ENCODE measurements around the gene TRAF7. TPM values are rescaled to one million over a fixed set of nuclear protein-coding genes. Genes with fewer than 3 reads are reported as not detected.
"Not testable (repeated sequence)": the region's sequence is repeated elsewhere in the genome, so short reads cannot be mapped to it uniquely, and the experiment has no call there.

The TRAF7 gene
- total and polyA plus RNA-seq, 2 of the 8 experiments (the other 6 are each of a cell fraction or from before 2014, with no cell fraction given) = 96.8 to 148 TPM

DNA sequence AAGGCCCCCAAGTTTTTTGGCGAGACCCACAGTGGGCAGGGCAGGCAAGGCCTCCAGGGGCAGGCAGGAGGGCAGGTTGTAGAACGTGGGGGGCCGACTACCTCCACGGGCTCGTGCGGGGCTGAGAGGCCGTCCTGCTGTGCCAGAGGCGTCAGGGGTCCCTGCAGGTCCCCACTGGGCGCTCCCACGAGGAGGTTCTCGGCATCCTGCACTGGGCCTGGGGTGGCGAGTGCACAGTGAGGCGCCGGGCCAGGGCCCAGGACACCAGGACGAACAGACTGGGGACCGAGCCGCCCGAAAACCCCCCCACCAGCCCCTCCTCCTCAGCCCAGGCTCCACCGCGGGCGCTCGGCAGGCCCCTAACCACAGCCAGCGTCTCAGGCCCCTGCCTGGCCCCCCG is 39.2 kb upstream of the TRAF7 start:
- H2BK15ac ChIP-seq (ENCODE audit: low read length); H3K56ac ChIP-seq (replicated peaks; ENCODE audit: insufficient read length, low read depth, low read length); H3K79me2 ChIP-seq (ENCODE audit: control insufficient read depth in 1 of 2, insufficient read depth in 2 of 2, low read length in 2 of 2); H2BK120ac ChIP-seq (replicated peaks; ENCODE audit: low read depth, low read length); H3K4me1 ChIP-seq (replicated peaks in 1 of 4; ENCODE audit: control insufficient read depth in 3 of 4, insufficient read depth in 4 of 4, low read length in 3 of 4); H2AK5ac ChIP-seq (ENCODE audit: low read depth, low read length); CTCF ChIA-PET (ENCODE audit: partially characterized antibody); H3K4ac ChIP-seq (replicated peaks; ENCODE audit: insufficient read length, low read depth, low read length); H3K4me2 ChIP-seq (ENCODE audit: insufficient read depth in 1 of 2, low read depth in 2 of 2, low read length in 2 of 2); H2BK12ac ChIP-seq (ENCODE audit: low read depth, low read length); H3K18ac ChIP-seq (ENCODE audit: extremely low read depth, low read length); H3K36me3 ChIP-seq (ENCODE audit: control insufficient read depth in 2 of 4, insufficient read depth in 4 of 4, low read length in 3 of 4); H3K27me3 ChIP-seq (replicated peaks in 1 of 4; ENCODE audit: control insufficient read depth in 3 of 4, extremely low read depth in 1 of 4, insufficient read depth in 3 of 4, low read length in 3 of 4); H3K23ac ChIP-seq (ENCODE audit: insufficient read length); POLR2A ChIA-PET (ENCODE audit: partially characterized antibody); H3K9me3 ChIP-seq (ENCODE audit: insufficient read depth in 2 of 2, low read depth in 1 of 2, low read length in 1 of 2); H3K27ac ChIP-seq (ENCODE audit: low read depth, low read length); H3K4me3 ChIP-seq (ENCODE audit: extremely low read depth in 1 of 4, insufficient read depth in 2 of 4, low read depth in 3 of 4, low read length in 4 of 4); H2AFZ ChIP-seq (ENCODE audit: low read length); H3K14ac ChIP-seq (ENCODE audit: insufficient read length); H2BK20ac ChIP-seq (ENCODE audit: low read length); H3K23me2 ChIP-seq (ENCODE audit: low read depth, low read length); H2BK5ac ChIP-seq (ENCODE audit: low read depth, low read length); H3K79me1 ChIP-seq (ENCODE audit: low read depth, low read length); H4K5ac ChIP-seq (ENCODE audit: insufficient read length, low read depth, low read length); H4K91ac ChIP-seq (replicated peaks; ENCODE audit: insufficient read length, low read length); H4K20me1 ChIP-seq (replicated peaks in 1 of 2; ENCODE audit: control insufficient read depth in 1 of 2, insufficient read depth in 2 of 2, low read length in 2 of 2); H4K8ac ChIP-seq (ENCODE audit: extremely low read depth, insufficient read depth, low read length); H3K9ac ChIP-seq (replicated peaks in 1 of 4; ENCODE audit: extremely low read depth in 1 of 4, low read depth in 3 of 4, low read length in 3 of 4); FAIRE-seq; DNase-seq (ENCODE audit: low read depth in 1 of 2, low spot score in 2 of 2): not testable (repeated sequence)
- 92% methylated on average over 14 of the region's 24 CpGs; no CpG with 5 or more reads in 1 of the 2 experiments for WGBS, 2 experiments (ENCODE audit: extremely low coverage in 1 of 2, insufficient coverage in 1 of 2, insufficient read length in 1 of 2, insufficient replicate concordance in 2 of 2, low coverage in 1 of 2, low lambda C conversion rate in 2 of 2, missing lambda C conversion rate in 1 of 2)

DNA sequence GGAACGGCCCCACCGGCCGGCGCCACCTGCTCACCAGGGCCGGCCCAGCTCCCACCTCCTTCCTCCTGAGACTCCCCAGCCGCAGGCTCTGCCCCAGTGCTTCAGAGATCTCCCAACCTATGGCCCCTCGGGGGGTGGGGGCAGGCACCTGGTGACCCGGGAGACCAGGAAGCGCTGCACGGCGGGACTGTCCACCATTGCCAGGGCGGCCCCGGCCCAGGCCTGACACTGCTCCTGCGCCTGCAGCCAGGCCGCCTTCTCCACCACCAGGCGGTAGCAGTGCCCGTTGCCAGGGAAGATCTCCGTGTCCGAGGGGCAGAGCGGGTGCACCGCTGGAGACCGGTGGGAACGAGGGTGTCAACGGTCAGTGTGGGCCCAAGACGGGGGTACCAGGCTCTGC is 38.2 kb upstream of the TRAF7 start:
- H2BK5ac ChIP-seq (ENCODE audit: low read depth, low read length); H3K56ac ChIP-seq (replicated peaks; ENCODE audit: insufficient read length, low read depth, low read length); H3K79me2 ChIP-seq (ENCODE audit: control insufficient read depth in 1 of 2, insufficient read depth in 2 of 2, low read length in 2 of 2); H3K27me3 ChIP-seq (replicated peaks in 1 of 4; ENCODE audit: control insufficient read depth in 3 of 4, extremely low read depth in 1 of 4, insufficient read depth in 3 of 4, low read length in 3 of 4); FAIRE-seq; H3K36me3 ChIP-seq (ENCODE audit: control insufficient read depth in 2 of 4, insufficient read depth in 4 of 4, low read length in 3 of 4); H2AFZ ChIP-seq (ENCODE audit: low read length); H3K23ac ChIP-seq (ENCODE audit: insufficient read length); H3K9ac ChIP-seq (replicated peaks in 1 of 4; ENCODE audit: extremely low read depth in 1 of 4, low read depth in 3 of 4, low read length in 3 of 4); H3K4me2 ChIP-seq (ENCODE audit: insufficient read depth in 1 of 2, low read depth in 2 of 2, low read length in 2 of 2); POLR2A ChIA-PET (ENCODE audit: partially characterized antibody); H4K8ac ChIP-seq (ENCODE audit: extremely low read depth, insufficient read depth, low read length); CTCF ChIA-PET (ENCODE audit: partially characterized antibody); H3K27ac ChIP-seq (ENCODE audit: low read depth, low read length); H3K9me3 ChIP-seq (ENCODE audit: insufficient read depth in 2 of 2, low read depth in 1 of 2, low read length in 1 of 2); H3K4ac ChIP-seq (replicated peaks; ENCODE audit: insufficient read length, low read depth, low read length); H2AK5ac ChIP-seq (ENCODE audit: low read depth, low read length); H4K5ac ChIP-seq (ENCODE audit: insufficient read length, low read depth, low read length); H3K18ac ChIP-seq (ENCODE audit: extremely low read depth, low read length); H2BK20ac ChIP-seq (ENCODE audit: low read length); H3K4me3 ChIP-seq (ENCODE audit: extremely low read depth in 1 of 4, insufficient read depth in 2 of 4, low read depth in 3 of 4, low read length in 4 of 4); H4K91ac ChIP-seq (replicated peaks; ENCODE audit: insufficient read length, low read length); H3K4me1 ChIP-seq (replicated peaks in 1 of 4; ENCODE audit: control insufficient read depth in 3 of 4, insufficient read depth in 4 of 4, low read length in 3 of 4); H2BK12ac ChIP-seq (ENCODE audit: low read depth, low read length); H4K20me1 ChIP-seq (replicated peaks in 1 of 2; ENCODE audit: control insufficient read depth in 1 of 2, insufficient read depth in 2 of 2, low read length in 2 of 2); H3K23me2 ChIP-seq (ENCODE audit: low read depth, low read length); H2BK15ac ChIP-seq (ENCODE audit: low read length); DNase-seq (ENCODE audit: low read depth in 1 of 2, low spot score in 2 of 2); H2BK120ac ChIP-seq (replicated peaks; ENCODE audit: low read depth, low read length); H3K79me1 ChIP-seq (ENCODE audit: low read depth, low read length); H3K14ac ChIP-seq (ENCODE audit: insufficient read length): not testable (repeated sequence)
- 100% methylated on average over 4 of the region's 25 CpGs; no CpG with 5 or more reads in 1 of the 2 experiments for WGBS, 2 experiments (ENCODE audit: extremely low coverage in 1 of 2, insufficient coverage in 1 of 2, insufficient read length in 1 of 2, insufficient replicate concordance in 2 of 2, low coverage in 1 of 2, low lambda C conversion rate in 2 of 2, missing lambda C conversion rate in 1 of 2)
